Astrocyte of the spinal cord (primary cell): ENCODE data around the gene PALLD.
"Not testable (repeated sequence)": the region's sequence is repeated elsewhere in the genome, so short reads cannot be mapped to it uniquely, and the experiment has no call there.

Experiments used
- DNase-seq: peaks from one replicate; pipeline ENCODE4 v3.0.0; 2011; ENCODE audit warnings: low read depth, low spot score
- H3K4me3 ChIP-seq: 2 replicates; pipeline ENCODE4 v1.5.1; 2011; ENCODE audit warnings: low read depth, mild to moderate bottlenecking, low read length, moderate library complexity
- in situ Hi-C: cut with HindIII; loops from 2 replicates; pipeline ENCODE4 v1.10.0; 2017; ENCODE audit warnings: low sequenced_read_pairs
- TF ChIP-seq, protein P1 (sequence below): IDR thresholded peaks from 2 replicates; pipeline ENCODE4 v1.5.1; 2012; ENCODE audit warnings: low read depth, mild to moderate bottlenecking, low read length, inconsistent platforms

PALLD gene

DNA sequence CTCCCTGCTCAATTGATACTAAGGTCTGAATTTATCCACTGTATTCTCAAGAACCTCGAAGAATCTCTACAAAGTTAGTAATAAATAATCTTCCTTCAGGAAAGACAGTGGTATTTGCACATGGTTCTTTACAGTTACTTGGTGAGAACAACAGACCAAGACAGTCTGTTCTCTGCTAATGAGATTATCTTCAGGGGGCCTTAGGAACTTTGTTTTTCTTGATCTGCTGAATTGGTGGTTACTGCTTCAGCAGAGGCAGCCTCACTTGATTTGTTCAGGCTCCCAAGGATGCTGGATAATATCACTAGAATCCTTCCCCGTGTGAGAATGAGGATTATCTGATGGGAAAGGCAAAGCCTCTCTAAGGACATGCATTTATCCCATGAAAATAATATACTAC is 448.4 kb downstream of the PALLD start:
- in situ Hi-C loops, result no loop called here
- no peak overlapping the region for H3K4me3 ChIP-seq
- DNase-seq, result no peak
- TF ChIP-seq, protein P1, sequence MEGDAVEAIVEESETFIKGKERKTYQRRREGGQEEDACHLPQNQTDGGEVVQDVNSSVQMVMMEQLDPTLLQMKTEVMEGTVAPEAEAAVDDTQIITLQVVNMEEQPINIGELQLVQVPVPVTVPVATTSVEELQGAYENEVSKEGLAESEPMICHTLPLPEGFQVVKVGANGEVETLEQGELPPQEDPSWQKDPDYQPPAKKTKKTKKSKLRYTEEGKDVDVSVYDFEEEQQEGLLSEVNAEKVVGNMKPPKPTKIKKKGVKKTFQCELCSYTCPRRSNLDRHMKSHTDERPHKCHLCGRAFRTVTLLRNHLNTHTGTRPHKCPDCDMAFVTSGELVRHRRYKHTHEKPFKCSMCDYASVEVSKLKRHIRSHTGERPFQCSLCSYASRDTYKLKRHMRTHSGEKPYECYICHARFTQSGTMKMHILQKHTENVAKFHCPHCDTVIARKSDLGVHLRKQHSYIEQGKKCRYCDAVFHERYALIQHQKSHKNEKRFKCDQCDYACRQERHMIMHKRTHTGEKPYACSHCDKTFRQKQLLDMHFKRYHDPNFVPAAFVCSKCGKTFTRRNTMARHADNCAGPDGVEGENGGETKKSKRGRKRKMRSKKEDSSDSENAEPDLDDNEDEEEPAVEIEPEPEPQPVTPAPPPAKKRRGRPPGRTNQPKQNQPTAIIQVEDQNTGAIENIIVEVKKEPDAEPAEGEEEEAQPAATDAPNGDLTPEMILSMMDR, result no peak

DNA sequence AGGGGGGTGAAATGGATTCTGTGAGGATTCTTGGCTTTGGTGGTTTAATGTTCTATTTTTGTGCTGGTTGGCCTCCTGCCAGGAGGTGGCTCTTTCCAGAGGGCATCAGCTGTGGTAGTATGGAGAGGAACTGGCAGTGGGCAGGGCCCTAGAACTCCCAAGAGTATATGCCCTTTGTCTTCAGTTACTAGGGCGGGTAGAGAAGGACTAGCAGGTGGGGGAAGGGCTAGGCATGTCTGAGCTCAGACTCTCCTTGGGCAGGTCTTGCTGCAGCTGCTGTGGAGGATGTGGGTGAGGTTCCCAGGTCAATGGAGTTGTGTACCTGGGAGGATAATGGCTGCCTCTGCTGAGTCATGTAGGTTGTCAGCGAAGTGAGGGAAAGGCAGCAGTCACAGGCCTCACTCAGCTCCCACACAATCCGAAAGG is 456.0 kb downstream of the PALLD start:
- DNase-seq, in situ Hi-C loops, H3K4me3 ChIP-seq: not testable (repeated sequence)

DNA sequence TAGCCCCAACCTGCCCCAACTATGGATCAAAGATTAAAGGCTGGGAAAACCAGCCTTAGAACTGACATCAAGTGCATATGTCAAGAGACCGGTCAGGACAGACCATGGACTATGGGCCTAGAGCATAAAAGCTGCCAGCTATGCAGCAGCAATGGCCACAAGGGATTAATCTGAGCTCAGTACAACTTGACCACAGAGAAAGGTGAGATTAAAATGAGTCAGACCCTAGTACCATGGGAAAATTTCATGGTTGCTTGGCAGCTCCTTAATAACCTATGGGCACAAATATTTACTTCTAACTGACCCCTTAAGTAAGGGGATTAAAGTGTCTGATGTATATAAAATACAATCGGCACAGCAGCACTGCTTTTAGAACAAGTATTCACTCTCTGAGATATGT is 458.8 kb downstream of the PALLD start:
- in situ Hi-C loops, result no loop called here
- DNase-seq, result peak; percentile 9
- no peak overlapping the region for H3K4me3 ChIP-seq
- TF ChIP-seq, protein P1, result no peak

DNA sequence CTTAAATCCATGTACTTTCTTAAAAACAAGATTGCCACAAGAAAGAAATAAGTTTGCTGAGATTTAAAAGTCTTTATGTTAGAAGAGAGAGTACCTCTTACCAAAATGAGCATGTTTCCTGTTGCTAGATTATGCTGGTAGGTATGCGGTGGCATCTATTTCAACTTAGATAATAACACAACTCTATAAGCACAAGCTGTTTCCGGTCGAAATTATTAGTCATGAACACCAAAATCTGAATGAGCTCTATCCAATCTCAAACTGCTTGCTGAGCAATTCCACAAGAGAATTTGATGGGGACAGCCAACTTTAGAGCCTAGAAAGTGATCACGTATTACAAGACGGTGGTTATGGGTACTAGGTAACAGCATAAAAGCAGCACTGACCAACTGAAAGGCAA is 463.9 kb downstream of the PALLD start:
- in situ Hi-C loops, result no loop called here
- no peak overlapping the region for H3K4me3 ChIP-seq
- TF ChIP-seq, protein P1, result no peak
- no peak for DNase-seq

DNA sequence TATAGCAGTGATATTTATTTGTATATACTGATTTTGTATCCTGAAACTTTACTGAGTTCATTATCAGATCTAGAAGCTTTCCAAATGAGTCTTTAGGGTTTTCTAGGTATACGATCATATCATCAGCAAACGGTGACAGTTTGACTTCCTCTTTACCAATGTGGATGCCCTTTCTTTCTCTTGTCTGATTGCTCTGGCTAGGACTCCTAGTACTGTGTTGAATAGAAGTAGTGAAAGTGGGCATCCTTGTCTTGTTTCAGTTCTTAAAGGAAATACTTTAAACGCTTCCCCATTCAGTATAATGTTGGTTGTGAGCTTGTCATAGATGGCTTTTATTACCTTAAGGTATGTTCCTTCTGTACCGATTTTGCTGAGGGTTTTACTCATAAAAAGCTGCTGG is 475.7 kb downstream of the PALLD start:
- in situ Hi-C loops, result no loop called here
- TF ChIP-seq, protein P1, result no peak
- DNase-seq, result no peak
- no peak overlapping the region for H3K4me3 ChIP-seq
